Uterus (tissue), 4 donors: ENCODE results near the gene RNF144A. TPM values are rescaled to one million over a fixed set of nuclear protein-coding genes. Genes with fewer than 3 reads are reported as not detected.

ENCODE experiments used
- DNase-seq, 2 donors: peaks; one replicate each; pipeline ENCODE4 v3.0.0-alpha.2; 2019 to 2020
- H3K27ac ChIP-seq, 2 donors: fragments of 200-600 bp; sonication (generic); 1 replicate in 1 of 2; 2 replicates in 1 of 2; pipeline ENCODE4 v1.5.1; 2016 to 2018
- H3K27me3 ChIP-seq, 2 donors: fragments of 200-600 bp; sonication (generic); one replicate each; pipeline ENCODE4 v1.5.1; 2018 to 2019; ENCODE audit warnings: control low read depth in 1 of 2
- H3K36me3 ChIP-seq, 2 donors: fragments of 200-600 bp; sonication (generic); one replicate each; pipeline ENCODE4 v1.5.1; 2019; ENCODE audit warnings: control low read depth in 1 of 2
- H3K4me1 ChIP-seq, 2 donors: fragments of 200-600 bp; sonication (generic); one replicate each; pipeline ENCODE4 v1.5.1; 2018 to 2019; ENCODE audit warnings: control low read depth in 1 of 2
- H3K4me3 ChIP-seq, 2 donors: fragments of 200-600 bp; sonication (generic); 1 replicate in 1 of 2; 2 replicates in 1 of 2; pipeline ENCODE4 v1.5.1; 2018 to 2019; ENCODE audit warnings: mild to moderate bottlenecking in 1 of 2
- H3K9me3 ChIP-seq, 2 donors: fragments of 200-600 bp; sonication (generic); one replicate each; pipeline ENCODE4 v1.5.1; 2019; ENCODE audit warnings: control low read depth in 1 of 2
- POLR2A ChIP-seq, 2 donors: fragments of 450-650 bp; IDR thresholded peaks; one replicate each; pipeline ENCODE4 v1.6.1; 2016; ENCODE audit warnings: antibody characterized with exemption in 2 of 2, mild to moderate bottlenecking in 1 of 2, moderate library complexity in 1 of 2
- intact Hi-C: fragments of 100-400 bp; cut with DNase I; formaldehyde crosslinking; loops from one replicate; pipeline ENCODE4 v1.15.1; 2023; ENCODE audit warnings: low total_unique reads
- total RNA-seq, 4 donors: library from RNA; depleted of rRNA in 3 of 4; stranded (reverse); fragments of >200 nt in 3 of 4; gene quantifications; one replicate each; pipeline versions ENCODE4 v1.1.0 to v1.2.4, GENCODE V29; 2014 to 2023
- TF ChIP-seq, protein P1 (sequence below), 4 experiments: fragments of 200-600 bp in 2 of 4; fragments of 450-650 bp in 2 of 4; sonication (generic) in 2 of 4; IDR thresholded peaks; one replicate each; pipeline ENCODE4 v1.5.1; 2016 to 2019; ENCODE audit warnings: antibody characterized with exemption in 4 of 4, mild to moderate bottlenecking in 2 of 4, moderate library complexity in 1 of 4
- donor health status: DM: yes; HTN: yes; CAD: no.

Gene RNF144A
- total RNA-seq, 4 donors from 2014 or later, result 22.5 to 103 (median 63.0) TPM

DNA sequence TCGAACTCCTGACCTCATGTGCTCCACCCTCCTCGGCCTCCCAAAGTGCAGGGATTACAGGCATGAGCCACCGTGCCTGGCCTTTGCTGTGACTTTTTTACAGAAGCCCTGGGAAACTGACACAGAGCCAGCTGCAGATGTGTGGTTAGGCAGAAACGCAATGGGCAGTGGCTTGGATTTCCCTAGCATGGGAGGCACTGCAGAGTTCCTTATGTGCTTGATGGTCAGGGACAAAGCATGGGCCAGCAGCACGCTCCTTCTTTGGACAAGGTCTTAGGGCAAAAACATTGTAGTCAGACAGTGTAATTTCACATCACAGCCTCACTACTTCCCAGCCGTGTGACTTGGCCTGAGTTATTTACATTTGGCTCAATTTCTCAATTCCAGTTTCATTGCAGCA lies 153.9 kb downstream of the RNF144A start:
- H3K27me3 ChIP-seq, result no peaks in the 10 kb centered on the region
- no peaks in the 10 kb centered on the region for H3K36me3 ChIP-seq
- H3K9me3 ChIP-seq, result no peaks in the 10 kb centered on the region
- intact Hi-C loops, result no loop called here
- no peak overlapping the region for H3K4me3 ChIP-seq
- H3K27ac ChIP-seq, result no peak overlapping the region
- no peak for DNase-seq
- H3K4me1 ChIP-seq, result no peaks in the 10 kb centered on the region
- TF ChIP-seq, protein P1, sequence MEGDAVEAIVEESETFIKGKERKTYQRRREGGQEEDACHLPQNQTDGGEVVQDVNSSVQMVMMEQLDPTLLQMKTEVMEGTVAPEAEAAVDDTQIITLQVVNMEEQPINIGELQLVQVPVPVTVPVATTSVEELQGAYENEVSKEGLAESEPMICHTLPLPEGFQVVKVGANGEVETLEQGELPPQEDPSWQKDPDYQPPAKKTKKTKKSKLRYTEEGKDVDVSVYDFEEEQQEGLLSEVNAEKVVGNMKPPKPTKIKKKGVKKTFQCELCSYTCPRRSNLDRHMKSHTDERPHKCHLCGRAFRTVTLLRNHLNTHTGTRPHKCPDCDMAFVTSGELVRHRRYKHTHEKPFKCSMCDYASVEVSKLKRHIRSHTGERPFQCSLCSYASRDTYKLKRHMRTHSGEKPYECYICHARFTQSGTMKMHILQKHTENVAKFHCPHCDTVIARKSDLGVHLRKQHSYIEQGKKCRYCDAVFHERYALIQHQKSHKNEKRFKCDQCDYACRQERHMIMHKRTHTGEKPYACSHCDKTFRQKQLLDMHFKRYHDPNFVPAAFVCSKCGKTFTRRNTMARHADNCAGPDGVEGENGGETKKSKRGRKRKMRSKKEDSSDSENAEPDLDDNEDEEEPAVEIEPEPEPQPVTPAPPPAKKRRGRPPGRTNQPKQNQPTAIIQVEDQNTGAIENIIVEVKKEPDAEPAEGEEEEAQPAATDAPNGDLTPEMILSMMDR (IDR thresholded peaks at IDR 0.05), result no peak

DNA sequence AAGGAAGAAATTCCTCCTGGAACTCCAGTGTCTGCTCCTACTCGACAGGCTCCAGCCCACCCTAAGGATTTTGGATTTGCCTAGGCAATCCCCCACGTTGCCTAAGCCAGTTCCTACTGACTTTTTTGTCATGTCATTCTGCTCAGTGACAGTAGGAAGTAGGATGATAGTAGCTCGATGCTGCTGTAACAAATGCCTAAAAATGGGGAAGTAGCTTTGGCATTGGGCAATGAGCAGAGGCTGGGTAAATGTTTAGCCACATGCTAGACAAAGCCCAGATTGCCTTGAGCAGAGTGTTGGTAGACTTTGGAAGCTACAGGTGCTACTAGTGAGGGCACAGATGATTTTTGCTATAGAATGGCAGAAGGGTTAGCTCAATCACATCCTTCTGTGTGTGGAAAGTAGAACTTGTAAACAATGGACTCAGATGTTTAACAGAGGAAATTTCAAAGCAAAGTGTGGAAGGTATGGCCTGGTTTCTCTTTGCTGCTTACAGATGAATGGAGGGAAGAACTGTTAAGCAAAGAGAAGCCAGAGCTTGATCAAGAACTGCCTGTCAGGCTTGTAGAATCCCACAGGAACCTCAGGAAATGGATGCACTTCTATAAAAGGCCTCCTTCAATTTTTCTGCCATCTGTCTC lies 154.8 kb downstream of the RNF144A start:
- intact Hi-C loops, result no loop called here

DNA sequence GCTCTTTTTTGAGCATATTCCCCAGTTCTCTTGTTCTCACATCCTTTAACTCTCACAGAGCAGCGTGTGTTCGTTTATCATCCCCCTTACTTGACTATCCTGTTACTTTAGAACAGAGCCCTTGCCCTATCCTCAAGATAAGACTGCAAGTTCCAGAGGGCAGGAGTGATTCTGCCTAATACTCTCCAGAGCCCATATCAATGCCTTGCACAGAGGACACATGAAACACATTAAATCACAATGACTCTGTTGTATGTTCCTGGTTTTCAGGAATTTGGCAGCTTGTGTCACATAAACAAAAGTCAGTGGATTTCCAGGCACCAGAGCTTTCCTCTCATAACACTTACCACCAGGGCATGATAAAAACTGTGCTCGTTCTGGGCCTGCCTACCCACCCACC lies 156.7 kb downstream of the RNF144A start:
- no peak for DNase-seq
- H3K4me3 ChIP-seq, result no peak overlapping the region
- intact Hi-C loops, result no loop called here
- no peak overlapping the region for H3K27ac ChIP-seq
- no peaks in the 10 kb centered on the region for H3K4me1 ChIP-seq
- no peaks in the 10 kb centered on the region for H3K9me3 ChIP-seq
- TF ChIP-seq POLR2A (IDR thresholded peaks at IDR 0.05), result no peak
- TF ChIP-seq, protein P1 (IDR thresholded peaks at IDR 0.05), result no peak
- H3K36me3 ChIP-seq, result no peaks in the 10 kb centered on the region
- H3K27me3 ChIP-seq, result no peaks in the 10 kb centered on the region

More for the DNA sequence above, 154.8 kb downstream of the RNF144A start:
- Histone ChIP-seq H3K36me3 (no peaks in the 10 kb centered on the region), H3K27ac (no peak overlapping the region), H3K4me3 (no peak overlapping the region), H3K4me1 (no peaks in the 10 kb centered on the region), H3K9me3 (no peaks in the 10 kb centered on the region), H3K27me3 (no peaks in the 10 kb centered on the region)
- TF ChIP-seq, protein P1 (IDR thresholded peaks at IDR 0.05), result no peak
- TF ChIP-seq POLR2A (IDR thresholded peaks at IDR 0.05), result no peak
- no peak for DNase-seq

DNA sequence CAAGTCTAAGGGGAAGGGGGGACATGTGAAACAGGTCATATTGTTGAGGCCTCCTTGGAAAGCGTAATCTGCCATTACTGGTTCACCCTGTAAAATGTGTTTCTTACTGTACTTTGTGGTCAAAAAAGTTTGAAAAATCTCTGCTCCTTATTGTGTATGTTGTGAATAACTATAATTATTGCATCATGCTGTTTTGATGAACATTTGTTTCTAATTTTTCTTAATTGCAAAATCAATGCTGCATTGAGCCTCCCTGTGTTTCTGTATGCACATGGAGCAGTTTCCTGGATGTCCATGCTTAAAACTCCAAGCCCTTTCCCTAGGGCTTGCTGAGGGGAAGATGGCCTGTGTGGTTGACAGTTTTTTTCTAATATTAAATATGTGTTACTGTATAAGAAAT lies 158.6 kb downstream of the RNF144A start:
- no peak for DNase-seq
- no peaks in the 10 kb centered on the region for H3K4me1 ChIP-seq
- H3K9me3 ChIP-seq, result no peaks in the 10 kb centered on the region
- TF ChIP-seq, protein P1 (IDR thresholded peaks at IDR 0.05), result no peak
- no peak for TF ChIP-seq POLR2A (IDR thresholded peaks at IDR 0.05)
- H3K4me3 ChIP-seq, result no peak overlapping the region
- no peaks in the 10 kb centered on the region for H3K27me3 ChIP-seq
- intact Hi-C loops, result no loop called here
- H3K27ac ChIP-seq, result no peak overlapping the region
- H3K36me3 ChIP-seq, result no peaks in the 10 kb centered on the region

DNA sequence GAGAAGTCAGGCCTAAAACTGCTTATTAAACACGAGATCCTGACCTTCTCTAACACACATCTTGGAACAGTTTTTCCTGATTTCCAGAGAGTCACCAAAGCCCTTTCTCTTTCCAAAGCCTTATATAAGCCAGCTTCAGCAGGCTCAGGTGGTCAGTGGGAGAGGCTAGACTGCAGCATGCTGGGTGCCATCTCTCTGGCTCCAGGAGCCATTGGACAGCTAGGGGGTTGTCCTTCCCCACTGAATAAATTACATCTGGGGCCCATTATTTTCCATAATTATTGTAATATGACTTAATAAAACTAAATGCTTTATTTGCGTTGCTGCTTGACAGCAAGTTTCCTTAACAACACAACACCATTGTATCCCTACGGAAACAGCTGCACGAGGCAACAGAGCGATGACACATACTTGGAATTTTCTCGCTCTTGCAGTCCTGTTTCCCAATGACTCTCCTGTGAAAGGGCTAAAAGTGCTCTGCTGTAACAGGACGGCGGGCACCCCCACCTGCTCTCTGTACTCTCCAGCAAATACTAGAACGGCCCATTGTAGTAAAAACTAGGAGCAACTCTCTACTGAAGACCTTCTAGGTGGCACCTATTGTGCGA lies 160.6 kb downstream of the RNF144A start:
- no peaks in the 10 kb centered on the region for H3K27me3 ChIP-seq
- no peaks in the 10 kb centered on the region for H3K4me1 ChIP-seq
- H3K4me3 ChIP-seq, result no peak overlapping the region
- no peaks in the 10 kb centered on the region for H3K9me3 ChIP-seq
- H3K27ac ChIP-seq, result no peak overlapping the region
- TF ChIP-seq, protein P1 (IDR thresholded peaks at IDR 0.05), result no peak
- no peak for TF ChIP-seq POLR2A (IDR thresholded peaks at IDR 0.05)
- no peak for DNase-seq
- intact Hi-C loops, result no loop called here
- H3K36me3 ChIP-seq, result no peaks in the 10 kb centered on the region
